HCT116 (cell line): ENCODE data around the gene THADA. TPM values are rescaled to one million over a fixed set of nuclear protein-coding genes. Genes with fewer than 3 reads are reported as not detected.

Source experiments
- ATAC-seq: fragments of 200-7000 bp; cut with Tn5 transposase; 2 replicates; pipeline ENCODE4 v1.9.1; 2020; ENCODE audit warnings: mild to moderate bottlenecking, moderate library complexity
- BruUV-seq: library from RNA; stranded (reverse); fragments of 400-500 nt; replicated peaks from 2 replicates; lab custom pipeline; 2021; lab: Mats Ljungman, UMichigan
- CTCF ChIA-PET: fragments of 300-600 bp; sonication (Branson Sonifier 250); formaldehyde crosslinking; loops from one replicate; lab custom pipeline; 2021; ENCODE audit warnings: antibody characterized with exemption; lab: Charles Lee
- POLR2A ChIA-PET: fragments of 300-600, 350-600 bp; sonication (Branson Sonifier 250); formaldehyde crosslinking; loops from one replicate; lab custom pipeline; 2021; ENCODE audit warnings: antibody characterized with exemption; lab: Charles Lee
- RAD21 ChIA-PET, 2 experiments: fragments of 300-600 bp; sonication (Branson Sonifier 250); formaldehyde crosslinking; loops; one replicate each; lab custom pipeline; 2023; ENCODE audit warnings: low total read pairs in 2 of 2; ENCODE audit not compliant: uncharacterized antibody in 2 of 2, unreplicated experiment in 2 of 2, low non-redundant PET in 1 of 2; lab: Charles Lee
- DNase-seq: peaks from one replicate; pipeline ENCODE4 v3.0.0-alpha.2; 2010; ENCODE audit warnings: low read depth, low spot score
- H2AFZ ChIP-seq: fragments of 200-600 bp; shearing (Covaris generic), sonication (generic); 2 replicates; pipeline ENCODE4 v1.6.1; 2017; ENCODE audit warnings: low read depth, mixed run types, mixed read lengths, antibody characterized with exemption, low read length; ENCODE audit not compliant: poor library complexity, severe bottlenecking
- H3K27ac ChIP-seq: 2 replicates; pipeline ENCODE4 v1.5.1; 2012; ENCODE audit warnings: low read depth, low read length
- H3K27me3 ChIP-seq: fragments of 200-600 bp; sonication (generic); 2 replicates; pipeline ENCODE4 v1.6.1; 2016; ENCODE audit warnings: mixed run types, low read length, mixed read lengths; ENCODE audit not compliant: insufficient read depth
- H3K36me3 ChIP-seq, 2 experiments: fragments of 200-500 bp in 1 of 2; fragments of 200-600 bp in 1 of 2; sonication (Bioruptor generic) in 1 of 2; sonication (generic) in 1 of 2; 2 replicates each; pipeline versions ENCODE4 v1.5.1 to v1.6.1; 2014 to 2016; ENCODE audit warnings: low read length in 2 of 2, inconsistent platforms in 1 of 2, mixed read lengths in 1 of 2, mixed run types in 1 of 2; ENCODE audit not compliant: insufficient read depth in 2 of 2, control insufficient read depth in 1 of 2
- H3K4me1 ChIP-seq, 2 experiments: fragments of 200-600 bp in 1 of 2; sonication (generic) in 1 of 2; 2 replicates each; pipeline versions ENCODE4 v1.5.1 to v1.6.1; 2012 to 2017; ENCODE audit warnings: low read length in 2 of 2, inconsistent platforms in 1 of 2, mild to moderate bottlenecking in 1 of 2, mixed read lengths in 1 of 2, mixed run types in 1 of 2, moderate library complexity in 1 of 2; ENCODE audit not compliant: insufficient read depth in 2 of 2, control insufficient read depth in 1 of 2
- H3K4me2 ChIP-seq: fragments of 200-600 bp; sonication (generic); 2 replicates; pipeline ENCODE4 v1.6.1; 2017; ENCODE audit warnings: mixed run types, low read length, mixed read lengths
- H3K4me3 ChIP-seq, 2 experiments: fragments of 200-600 bp in 1 of 2; sonication (generic) in 1 of 2; replicated peaks in 1 of 2; 2 replicates each; pipeline ENCODE4 v1.5.1; 2011 to 2016; ENCODE audit warnings: low read length in 2 of 2, control low read depth in 1 of 2, low read depth in 1 of 2, mild to moderate bottlenecking in 1 of 2, mixed read lengths in 1 of 2, mixed run types in 1 of 2
- H3K79me2 ChIP-seq: fragments of 200-600 bp; sonication (generic); 2 replicates; pipeline ENCODE4 v1.6.1; 2017; ENCODE audit warnings: mild to moderate bottlenecking, mixed run types, low read length, moderate library complexity, mixed read lengths; ENCODE audit not compliant: insufficient read depth
- H3K9ac ChIP-seq: fragments of 200-600 bp; sonication (generic); 2 replicates; pipeline ENCODE4 v1.6.1; 2016; ENCODE audit warnings: low read length, mixed read lengths
- H3K9me2 ChIP-seq: fragments of 200-600 bp; sonication (generic), shearing (Covaris generic); 2 replicates; pipeline ENCODE4 v1.6.1; 2017; ENCODE audit warnings: mixed run types, mild to moderate bottlenecking, moderate library complexity; ENCODE audit not compliant: insufficient read depth
- H3K9me3 ChIP-seq, 2 experiments: fragments of 200-500 bp in 1 of 2; fragments of 200-600 bp in 1 of 2; sonication (Bioruptor generic) in 1 of 2; sonication (generic) in 1 of 2; 2 replicates each; pipeline ENCODE4 v1.6.1; 2014 to 2017; ENCODE audit warnings: low read length in 2 of 2, mixed read lengths in 2 of 2, inconsistent platforms in 1 of 2, low read depth in 1 of 2, mild to moderate bottlenecking in 1 of 2, mixed run types in 1 of 2, moderate library complexity in 1 of 2; ENCODE audit not compliant: control insufficient read depth in 1 of 2, insufficient read depth in 1 of 2
- H4K20me1 ChIP-seq: fragments of 200-600 bp; sonication (generic), shearing (Covaris generic); 2 replicates; pipeline ENCODE4 v1.6.1; 2017; ENCODE audit warnings: mixed run types, mild to moderate bottlenecking, moderate library complexity; ENCODE audit not compliant: insufficient read depth
- ATF3 ChIP-seq: IDR thresholded peaks from 2 replicates; pipeline ENCODE4 v1.6.1; 2012
- CBX3 ChIP-seq: IDR thresholded peaks from 2 replicates; pipeline ENCODE4 v1.6.1; 2012; ENCODE audit warnings: low read depth
- CEBPB ChIP-seq: IDR thresholded peaks from 2 replicates; pipeline ENCODE4 v1.6.1; 2012; ENCODE audit warnings: low read depth
- ELF1 ChIP-seq: IDR thresholded peaks from 2 replicates; pipeline ENCODE4 v1.6.1; 2012; ENCODE audit warnings: low read depth, borderline replicate concordance
- EZH2 ChIP-seq: fragments of 200-600 bp; sonication (generic); IDR thresholded peaks from 2 replicates; pipeline ENCODE4 v1.6.1; 2017; ENCODE audit warnings: antibody characterized with exemption, mixed run types
- FOSL1 ChIP-seq: IDR thresholded peaks from 2 replicates; pipeline ENCODE4 v1.6.1; 2012; ENCODE audit warnings: low read depth
- JUND ChIP-seq: IDR thresholded peaks from 2 replicates; pipeline ENCODE4 v1.6.1; 2012
- POLR2A ChIP-seq: IDR thresholded peaks from 2 replicates; pipeline ENCODE4 v1.7.0; 2011; ENCODE audit warnings: borderline replicate concordance; ENCODE audit not compliant: insufficient read depth, insufficient read length; ENCODE audit errors: extremely low read depth
- POLR2AphosphoS5 ChIP-seq: IDR thresholded peaks from 2 replicates; pipeline ENCODE4 v1.6.1; 2011; ENCODE audit warnings: mild to moderate bottlenecking, low read depth, low read length, moderate library complexity
- RAD21 ChIP-seq: IDR thresholded peaks from 2 replicates; pipeline ENCODE4 v1.6.1; 2012; ENCODE audit warnings: low read depth, mild to moderate bottlenecking
- REST ChIP-seq: IDR thresholded peaks from 2 replicates; pipeline ENCODE4 v1.6.1; 2012; ENCODE audit warnings: low read depth
- SP1 ChIP-seq: IDR thresholded peaks from 2 replicates; pipeline ENCODE4 v1.6.1; 2012; ENCODE audit warnings: low read depth
- SRF ChIP-seq: IDR thresholded peaks from 2 replicates; pipeline ENCODE4 v1.6.1; 2012; ENCODE audit warnings: low read depth
- TCF7L2 ChIP-seq: IDR thresholded peaks from 2 replicates; pipeline ENCODE4 v1.7.0; 2011; ENCODE audit warnings: borderline replicate concordance, inconsistent platforms; ENCODE audit not compliant: insufficient read depth, insufficient read length; ENCODE audit errors: extremely low read depth
- YY1 ChIP-seq: IDR thresholded peaks from 2 replicates; pipeline ENCODE4 v1.6.1; 2011; ENCODE audit warnings: low read length, low read depth, moderate library complexity, mild to moderate bottlenecking; ENCODE audit not compliant: insufficient replicate concordance; ENCODE audit errors: extremely low read depth
- ZBTB33 ChIP-seq: IDR thresholded peaks from 2 replicates; pipeline ENCODE4 v1.6.1; 2011; ENCODE audit warnings: mild to moderate bottlenecking, low read length, moderate library complexity; ENCODE audit not compliant: insufficient replicate concordance; ENCODE audit errors: extremely low read depth
- ZFX ChIP-seq: fragments of 450-650 bp; IDR thresholded peaks from 2 replicates; pipeline ENCODE4 v1.6.1; 2017
- ZNF274 ChIP-seq: fragments of 200-500 bp; sonication (Bioruptor generic); IDR thresholded peaks from 2 replicates; pipeline ENCODE4 v1.6.1; 2014; ENCODE audit warnings: mild to moderate bottlenecking, low read depth, low read length, inconsistent platforms
- intact Hi-C: fragments of 100-400 bp; cut with micrococcal nuclease; formaldehyde crosslinking; loops from 2 replicates; pipeline ENCODE4 v1.10.0; 2022
- total RNA-seq: library from RNA; stranded (reverse); gene quantifications from one replicate; pipeline ENCODE4 v1.2.1, GENCODE V29; 2021; ENCODE audit not compliant: unreplicated experiment

THADA gene
- total RNA-seq, 1 experiment from 2014 or later = 30.7 TPM

GRCh38 chr2:43199492-43200488 lies 396.0 kb downstream of the THADA start:
- H3K4me2 ChIP-seq = peak overlapping the region; percentile 69

More at GRCh38 chr2:43199492-43200488, 396.0 kb downstream of the THADA start:
- no peaks in the 10 kb centered on the region for H3K9me2 ChIP-seq
- no peaks in the 10 kb centered on the region for H3K9me3 ChIP-seq
- H3K4me1 ChIP-seq = peaks cover 24 to 28% of the 10 kb centered on the region in 2 experiments
- H3K9ac ChIP-seq = peak overlapping the region; percentile 47
- no peak overlapping the region for H2AFZ ChIP-seq
- ChIA-PET POLR2A (interaction anchor here (1.2 to 1.3 kb wide), 3 partner anchors 19 to 27 kb away, joined by 3 to 4 read pairs (median 3); partner anchors contain the start of gene ZFP36L2), RAD21 (interaction anchor here in 1 of 2 experiments (0.6 kb wide), 1 partner anchor 25 kb away, joined by 5 read pairs; no protein-coding TSS in a partner anchor), CTCF (interaction anchor here (1.1 kb wide), 1 partner anchor 22 kb away, joined by 3 read pairs; no protein-coding TSS in a partner anchor)
- BruUV-seq = no TSS peak
- H3K4me3 ChIP-seq = peak overlapping the region in 1 of 2 experiments; percentile 31; a peak in 1 of 4 replicates
- no peaks in the 10 kb centered on the region for H3K79me2 ChIP-seq
- no peaks in the 10 kb centered on the region for H3K36me3 ChIP-seq
- no peaks in the 10 kb centered on the region for H3K27me3 ChIP-seq
- intact Hi-C loops = no loop called here
- TF ChIP-seq SRF (no peak), REST (no peak), SP1 (peak; percentile 84), FOSL1 (no peak), JUND (no peak), CBX3 (no peak; the same call in 1 of the 2 replicates), CEBPB (no peak), POLR2A (no peak), RAD21 (no peak; the same call in none of the 2 replicates), ZBTB33 (no peak), POLR2AphosphoS5 (peak; percentile 66), ELF1 (no peak), TCF7L2 (no peak), ATF3 (no peak), EZH2 (no peak), ZFX (no peak), YY1 (peak; percentile 39), ZNF274 (no peak)
- TF ChIP-seq, all 23 proteins: peak for 3
- Histone ChIP-seq H3K27ac (peak overlapping the region; percentile 42), H4K20me1 (no peaks in the 10 kb centered on the region)
- DNase-seq = no peak
- peak; percentile 88 for ATAC-seq
